IPS-NIHi7 (cell line): Measurements from ENCODE around the gene PUS10.

Experiments
- DNase-seq: peaks from one replicate; pipeline ENCODE4 v3.0.0; 2012; ENCODE audit warnings: mixed read lengths; ENCODE audit errors: extremely low spot score

Gene PUS10

GRCh38 chr2:60972889-60973656 lies 45.0 kb downstream of the PUS10 start:
- DNase-seq = no peak

GRCh38 chr2:60966507-60967405 lies 51.3 kb downstream of the PUS10 start:
- DNase-seq = no peak

- no peak for DNase-seq
Observed at GRCh38 chr2:60965499-60965785, 52.6 kb downstream of the PUS10 start.

- DNase-seq = no peak
Observed at GRCh38 chr2:60964651-60965498, 53.2 kb downstream of the PUS10 start.

GRCh38 chr2:60963190-60963589 lies 54.9 kb downstream of the PUS10 start:
- no peak for DNase-seq

- DNase-seq = no peak
Observed at GRCh38 chr2:60962528-60962927, 55.5 kb downstream of the PUS10 start.

GRCh38 chr2:60961457-60961856 lies 56.6 kb downstream of the PUS10 start:
- no peak for DNase-seq

GRCh38 chr2:60960706-60961105 lies 57.3 kb downstream of the PUS10 start:
- no peak for DNase-seq

GRCh38 chr2:60959501-60959900 lies 58.6 kb downstream of the PUS10 start:
- DNase-seq = no peak

GRCh38 chr2:60958800-60959199 lies 59.3 kb downstream of the PUS10 start:
- DNase-seq = no peak

GRCh38 chr2:60958361-60958760 lies 59.7 kb downstream of the PUS10 start:
- DNase-seq = no peak

- DNase-seq = no peak
Observed at GRCh38 chr2:60957643-60958042, 60.4 kb downstream of the PUS10 start.

- DNase-seq = no peak
Observed at GRCh38 chr2:60957224-60957623, 60.8 kb downstream of the PUS10 start.

- no peak for DNase-seq
Observed at GRCh38 chr2:60954139-60954538, 63.9 kb downstream of the PUS10 start.

GRCh38 chr2:60948926-60949579 lies 69.0 kb downstream of the PUS10 start:
- no peak for DNase-seq

GRCh38 chr2:60948161-60948560 lies 69.9 kb downstream of the PUS10 start:
- no peak for DNase-seq

GRCh38 chr2:60947056-60947455 lies 71.0 kb downstream of the PUS10 start:
- no peak for DNase-seq

- DNase-seq = no peak
Observed at GRCh38 chr2:60945341-60945740, 72.7 kb downstream of the PUS10 start.

GRCh38 chr2:60939622-60940021 lies 78.4 kb downstream of the PUS10 start:
- no peak for DNase-seq

- no peak for DNase-seq
Observed at GRCh38 chr2:60938301-60938700, 79.8 kb downstream of the PUS10 start.

GRCh38 chr2:60936757-60937156 lies 81.3 kb downstream of the PUS10 start:
- no peak for DNase-seq
